H1 (cell line): ENCODE results near the gene TRIM62. TPM values are rescaled to one million over a fixed set of nuclear protein-coding genes. Genes with fewer than 3 reads are reported as not detected.

Experiments
- CTCF ChIA-PET: fragments of 300-600 bp; sonication (Branson Sonifier 250); formaldehyde crosslinking; loops from one replicate; lab custom pipeline; 2021; ENCODE audit not compliant: partially characterized antibody; lab: Charles Lee
- POLR2A ChIA-PET: fragments of 300-600 bp; sonication (Branson Sonifier 250); formaldehyde crosslinking; loops from one replicate; lab custom pipeline; 2021; ENCODE audit warnings: inconsistent platforms; ENCODE audit not compliant: partially characterized antibody; lab: Charles Lee
- DNase-seq, 2 experiments: peaks; one replicate each; pipeline versions ENCODE4 v3.0.0 to v3.0.0-alpha.2; 2010 to 2022; ENCODE audit warnings: low spot score in 2 of 2, low read depth in 1 of 2, mixed read lengths in 1 of 2
- FAIRE-seq: peaks from 2 replicates; lab custom pipeline; 2011; peaks lifted over from hg19 to GRCh38; lab: Jason Lieb, UNC
- H2AFZ ChIP-seq: 2 replicates; pipeline ENCODE4 v1.8.1; 2012; ENCODE audit warnings: low read length, inconsistent platforms
- H2AK5ac ChIP-seq: 2 replicates; pipeline ENCODE4 v1.6.1; 2013; ENCODE audit warnings: low read depth, low read length
- H2BK120ac ChIP-seq: replicated peaks from 2 replicates; pipeline ENCODE3; 2013; ENCODE audit warnings: low read depth, low read length, inconsistent platforms
- H2BK12ac ChIP-seq: 2 replicates; pipeline ENCODE4 v1.6.1; 2013; ENCODE audit warnings: low read depth, low read length
- H2BK15ac ChIP-seq: 2 replicates; pipeline ENCODE4 v1.6.1; 2013; ENCODE audit warnings: low read length
- H2BK20ac ChIP-seq: 2 replicates; pipeline ENCODE4 v1.6.1; 2013; ENCODE audit warnings: low read length
- H2BK5ac ChIP-seq: 2 replicates; pipeline ENCODE4 v1.6.1; 2013; ENCODE audit warnings: low read depth, low read length
- H3K14ac ChIP-seq: 2 replicates; pipeline ENCODE4 v1.6.1; 2013; ENCODE audit warnings: inconsistent platforms; ENCODE audit not compliant: insufficient read length
- H3K18ac ChIP-seq: 2 replicates; pipeline ENCODE4 v1.6.1; 2013; ENCODE audit warnings: low read length; ENCODE audit errors: extremely low read depth
- H3K23ac ChIP-seq: 2 replicates; pipeline ENCODE4 v1.6.1; 2013; ENCODE audit warnings: inconsistent platforms; ENCODE audit not compliant: insufficient read length
- H3K23me2 ChIP-seq: 2 replicates; pipeline ENCODE4 v1.6.1; 2013; ENCODE audit warnings: low read depth, low read length
- H3K27ac ChIP-seq: 2 replicates; pipeline ENCODE4 v1.6.1; 2011; ENCODE audit warnings: low read depth, low read length, inconsistent platforms
- H3K27me3 ChIP-seq, 4 experiments: replicated peaks in 1 of 4; 1 replicate in 1 of 4; 2 replicates in 3 of 4; pipeline versions ENCODE4 v1.6.1 to v1.8.1; 2011 to 2013; ENCODE audit warnings: low read length in 3 of 4, mild to moderate bottlenecking in 3 of 4, inconsistent platforms in 2 of 4, mixed read lengths in 2 of 4, moderate library complexity in 1 of 4; ENCODE audit not compliant: control insufficient read depth in 3 of 4, insufficient read depth in 3 of 4; ENCODE audit errors: extremely low read depth in 1 of 4
- H3K36me3 ChIP-seq, 4 experiments: 2 replicates each; pipeline versions ENCODE4 v1.6.1 to v1.8.1; 2011 to 2013; ENCODE audit warnings: mild to moderate bottlenecking in 4 of 4, low read length in 3 of 4, moderate library complexity in 2 of 4, control low read depth in 1 of 4, inconsistent platforms in 1 of 4; ENCODE audit not compliant: insufficient read depth in 4 of 4, control insufficient read depth in 2 of 4
- H3K4ac ChIP-seq: replicated peaks from 2 replicates; pipeline ENCODE3; 2013; ENCODE audit warnings: low read length, low read depth, mixed read lengths, inconsistent platforms; ENCODE audit not compliant: insufficient read length
- H3K4me1 ChIP-seq, 4 experiments: replicated peaks in 1 of 4; 1 replicate in 1 of 4; 2 replicates in 3 of 4; pipeline versions ENCODE4 v1.6.1 to v1.8.1; 2011 to 2013; ENCODE audit warnings: low read length in 3 of 4, inconsistent platforms in 2 of 4, mixed read lengths in 1 of 4; ENCODE audit not compliant: insufficient read depth in 4 of 4, control insufficient read depth in 3 of 4
- H3K4me2 ChIP-seq, 2 experiments: 2 replicates each; pipeline versions ENCODE4 v1.6.1 to v1.8.1; 2011 to 2013; ENCODE audit warnings: low read depth in 2 of 2, low read length in 2 of 2, control low read depth in 1 of 2, inconsistent platforms in 1 of 2, mild to moderate bottlenecking in 1 of 2; ENCODE audit not compliant: insufficient read depth in 1 of 2
- H3K4me3 ChIP-seq, 4 experiments: fragments of 200-600, 300-600 bp in 1 of 4; sonication (generic), shearing (Covaris generic), sonication (Bioruptor Twin) in 1 of 4; 2 replicates each; pipeline versions ENCODE4 v1.5.1 to v1.8.1; 2011 to 2016; ENCODE audit warnings: low read length in 4 of 4, low read depth in 3 of 4, control low read depth in 2 of 4, inconsistent platforms in 2 of 4, mild to moderate bottlenecking in 2 of 4, mixed read lengths in 1 of 4, moderate library complexity in 1 of 4; ENCODE audit not compliant: insufficient read depth in 2 of 4; ENCODE audit errors: extremely low read depth in 1 of 4
- H3K56ac ChIP-seq: replicated peaks from 2 replicates; pipeline ENCODE3; 2013; ENCODE audit warnings: low read depth, mild to moderate bottlenecking, mixed read lengths, low read length, inconsistent platforms; ENCODE audit not compliant: insufficient read length
- H3K79me1 ChIP-seq: 2 replicates; pipeline ENCODE4 v1.6.1; 2013; ENCODE audit warnings: low read depth, low read length, control low read depth
- H3K79me2 ChIP-seq, 2 experiments: 2 replicates each; pipeline versions ENCODE4 v1.6.1 to v1.8.1; 2012 to 2013; ENCODE audit warnings: low read length in 2 of 2, mild to moderate bottlenecking in 2 of 2, inconsistent platforms in 1 of 2; ENCODE audit not compliant: insufficient read depth in 2 of 2, control insufficient read depth in 1 of 2
- H3K9ac ChIP-seq, 4 experiments: replicated peaks in 1 of 4; 1 replicate in 1 of 4; 2 replicates in 3 of 4; pipeline versions ENCODE4 v1.6.1 to v1.8.1; 2011 to 2013; ENCODE audit warnings: low read depth in 3 of 4, low read length in 3 of 4, control low read depth in 2 of 4, mild to moderate bottlenecking in 2 of 4, moderate library complexity in 2 of 4, inconsistent platforms in 1 of 4; ENCODE audit errors: extremely low read depth in 1 of 4
- H3K9me3 ChIP-seq, 2 experiments: 2 replicates each; pipeline versions ENCODE4 v1.6.1 to v1.8.1; 2012 to 2013; ENCODE audit warnings: mild to moderate bottlenecking in 2 of 2, moderate library complexity in 2 of 2, control low read depth in 1 of 2, inconsistent platforms in 1 of 2, low read depth in 1 of 2, low read length in 1 of 2, mixed read lengths in 1 of 2; ENCODE audit not compliant: insufficient read depth in 2 of 2
- H4K20me1 ChIP-seq, 2 experiments: replicated peaks in 1 of 2; 2 replicates each; pipeline versions ENCODE3 to v1.8.1; 2011 to 2013; ENCODE audit warnings: inconsistent platforms in 2 of 2, low read length in 2 of 2, mild to moderate bottlenecking in 1 of 2; ENCODE audit not compliant: insufficient read depth in 2 of 2, control insufficient read depth in 1 of 2
- H4K5ac ChIP-seq: 2 replicates; pipeline ENCODE4 v1.6.1; 2013; ENCODE audit warnings: low read length, low read depth, mixed read lengths, inconsistent platforms; ENCODE audit not compliant: insufficient read length
- H4K8ac ChIP-seq: 2 replicates; pipeline ENCODE4 v1.8.0; 2013; ENCODE audit warnings: mild to moderate bottlenecking, moderate library complexity, low read length, inconsistent platforms; ENCODE audit not compliant: insufficient read depth; ENCODE audit errors: extremely low read depth
- H4K91ac ChIP-seq: replicated peaks from 2 replicates; pipeline ENCODE3; 2013; ENCODE audit warnings: low read length, mixed read lengths, inconsistent platforms; ENCODE audit not compliant: insufficient read length
- BACH1 ChIP-seq: IDR thresholded peaks from 2 replicates; pipeline ENCODE4 v1.6.1; 2012; ENCODE audit warnings: low read length, improper control_type of control experiment
- BRCA1 ChIP-seq: IDR thresholded peaks from 2 replicates; pipeline ENCODE4 v1.6.1; 2012; ENCODE audit warnings: low read depth, low read length, improper control_type of control experiment
- CTBP2 ChIP-seq: IDR thresholded peaks from 2 replicates; pipeline ENCODE4 v1.7.0; 2011; ENCODE audit warnings: borderline replicate concordance, mild to moderate bottlenecking, moderate library complexity, mixed read lengths, low read length; ENCODE audit not compliant: insufficient read depth, insufficient read length
- KDM5A ChIP-seq: fragments of 200-600 bp; IDR thresholded peaks from 2 replicates; pipeline ENCODE4 v1.7.1; 2012; ENCODE audit warnings: mild to moderate bottlenecking, low read length, inconsistent platforms, mixed read lengths
- POLR2AphosphoS5 ChIP-seq: IDR thresholded peaks from 2 replicates; pipeline ENCODE4 v1.6.1; 2011; ENCODE audit warnings: low read depth, low read length
- RBBP5 ChIP-seq: IDR thresholded peaks from 2 replicates; pipeline ENCODE4 v1.7.1; 2012; ENCODE audit warnings: low read depth, mild to moderate bottlenecking, inconsistent platforms, low read length, moderate library complexity, borderline replicate concordance
- RFX5 ChIP-seq: IDR thresholded peaks from 2 replicates; pipeline ENCODE4 v1.6.1; 2011; ENCODE audit warnings: low read depth, low read length, improper control_type of control experiment, borderline replicate concordance
- RXRA ChIP-seq: IDR thresholded peaks from 2 replicates; pipeline ENCODE4 v1.6.1; 2011; ENCODE audit warnings: low read depth, mild to moderate bottlenecking, low read length, moderate library complexity; ENCODE audit not compliant: insufficient read depth
- TBP ChIP-seq: IDR thresholded peaks from 2 replicates; pipeline ENCODE4 v1.6.1; 2011; ENCODE audit warnings: low read depth, low read length, improper control_type of control experiment
- WGBS, 2 experiments: shearing (Covaris generic) in 1 of 2; methylation state at CpG; one replicate each; pipeline versions ENCODE4 v1.1.6 to v1.1.7; 2013 to 2015; ENCODE audit warnings: low lambda C conversion rate in 2 of 2, mixed read lengths in 2 of 2, inconsistent platforms in 1 of 2, low coverage in 1 of 2, missing lambda C conversion rate in 1 of 2; ENCODE audit not compliant: insufficient replicate concordance in 2 of 2, insufficient coverage in 1 of 2, insufficient read length in 1 of 2; ENCODE audit errors: extremely low coverage in 1 of 2, missing lambda C conversion rate in 1 of 2; 5-methylcytosine and 5-hydroxymethylcytosine counted together
- polyA plus RNA-seq, 7 experiments: library from polyadenylated mRNA; depleted of rRNA in 3 of 7; stranded (reverse) in 5 of 7; unstranded in 2 of 7; fragments of >200 nt in 5 of 7; fragments of 200-250 nt in 2 of 7; gene quantifications; 1 replicate in 5 of 7; 2 replicates in 1 of 7; 4 replicates in 1 of 7; pipeline versions ENCODE4 v1.2.1 to v1.2.3, GENCODE V29; 2011 to 2013; ENCODE audit warnings: missing spikeins in 2 of 7, mixed read lengths in 2 of 7
- total RNA-seq: library from RNA; stranded (reverse); fragmentation: NEBNext Ultra II Directional; extraction: Animal tissue kit (Norgen Biotek cat#: 25700); gene quantifications from 2 replicates; pipeline ENCODE4 v1.2.1, GENCODE V29; 2021
- TF ChIP-seq, protein P1 (sequence below): IDR thresholded peaks from 2 replicates; pipeline ENCODE4 v1.6.1; 2011; ENCODE audit warnings: low read depth, mild to moderate bottlenecking, low read length; ENCODE audit not compliant: insufficient read depth

TRIM62 gene
- total and polyA plus RNA-seq, 2 of the 8 experiments (the other 6 are each of a cell fraction or from before 2014, with no cell fraction given), result 6.3 to 10.8 TPM

DNA sequence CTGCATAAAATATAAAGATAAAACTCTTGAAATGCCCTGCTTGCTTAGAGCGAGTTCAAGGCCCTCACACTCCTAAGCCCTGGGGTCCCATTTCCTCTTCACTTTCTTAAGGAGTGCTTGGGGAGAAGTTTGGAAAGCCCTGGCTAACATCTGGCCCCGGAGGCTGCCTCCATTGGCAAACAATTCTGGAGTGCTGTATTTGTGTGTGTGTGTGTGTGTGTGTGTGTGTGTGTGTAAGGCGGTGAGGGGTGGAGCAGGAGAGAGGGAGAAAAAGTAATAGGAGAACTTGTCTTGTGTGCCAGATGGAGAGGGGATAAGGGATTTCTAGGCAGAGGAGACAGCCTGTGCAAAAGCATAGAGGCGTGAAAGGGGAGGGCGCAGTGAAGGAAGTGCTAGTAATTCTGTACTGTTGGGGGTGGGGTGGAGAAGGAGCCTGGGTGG is 578 bp upstream of the TRIM62 start:
- Histone ChIP-seq H3K9me3 (no peaks in the 10 kb centered on the region), H3K79me1 (no peaks in the 10 kb centered on the region; the same call in 1 of the 2 replicates), H3K56ac (no peak overlapping the region), H2BK20ac (no peak overlapping the region; the same call in 1 of the 2 replicates), H3K4me1 (peaks cover 0 to 15% (median 9%) of the 10 kb centered on the region in 4 experiments; a peak in 6 of 7 replicates), H4K91ac (no peak overlapping the region), H3K4me2 (peak overlapping the region; percentile 85 to 97), H3K18ac (no peak overlapping the region), H4K5ac (no peak overlapping the region), H3K23me2 (peaks cover 18% of the 10 kb centered on the region), H2BK5ac (no peak overlapping the region), H3K27me3 (peaks cover 0 to 2% (median 0%) of the 10 kb centered on the region in 4 experiments; a peak in 1 of 7 replicates), H2BK15ac (no peak overlapping the region), H3K4me3 (peak overlapping the region; percentile 35 to 79 (median 62); a peak in 6 of 8 replicates), H3K9ac (no peak overlapping the region; a peak in 1 of 7 replicates), H3K23ac (no peak overlapping the region), H3K14ac (no peak overlapping the region), H4K20me1 (peaks cover 0 to 11% of the 10 kb centered on the region in 2 experiments), H3K79me2 (no peaks in the 10 kb centered on the region), H3K36me3 (no peaks in the 10 kb centered on the region), H2BK120ac (no peak overlapping the region), H2BK12ac (no peak overlapping the region), H3K4ac (no peak overlapping the region), H3K27ac (no peak overlapping the region), H2AFZ (no peak overlapping the region), H2AK5ac (no peak overlapping the region), H4K8ac (no peak overlapping the region)
- ChIA-PET POLR2A (interaction anchor here (0.8 to 1.8 kb wide), 2 partner anchors 17 to 35 kb away, joined by 3 to 10 read pairs; no protein-coding TSS in a partner anchor), CTCF (interaction anchor here (0.6 to 2.0 kb wide), 10 partner anchors 9 to 172 kb away, joined by 3 to 6 read pairs (median 3); no protein-coding TSS in a partner anchor)
- TF ChIP-seq RBBP5 (no peak), TBP (no peak), CTBP2 (no peak), BACH1 (no peak), RFX5 (no peak), BRCA1 (no peak), RXRA (no peak), POLR2AphosphoS5 (no peak), KDM5A (no peak)
- TF ChIP-seq, protein P1, sequence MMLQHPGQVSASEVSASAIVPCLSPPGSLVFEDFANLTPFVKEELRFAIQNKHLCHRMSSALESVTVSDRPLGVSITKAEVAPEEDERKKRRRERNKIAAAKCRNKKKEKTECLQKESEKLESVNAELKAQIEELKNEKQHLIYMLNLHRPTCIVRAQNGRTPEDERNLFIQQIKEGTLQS, result no peak
- DNase-seq (peak in 1 of 2 experiments; percentile 48), FAIRE-seq (no peak)
- WGBS, 2 experiments, result 55% methylated on average over 5 of the region's 5 CpGs; no CpG with 5 or more reads in 1 of the 2 experiments
